Uterus (tissue), 4 donors: ENCODE measurements around the gene PLEKHH1. TPM values are rescaled to one million over a fixed set of nuclear protein-coding genes. Genes with fewer than 3 reads are reported as not detected.

Experiments
- DNase-seq, 2 donors: peaks; one replicate each; pipeline ENCODE4 v3.0.0-alpha.2; 2019 to 2020
- H3K27ac ChIP-seq, 2 donors: fragments of 200-600 bp; sonication (generic); 1 replicate in 1 of 2; 2 replicates in 1 of 2; pipeline ENCODE4 v1.5.1; 2016 to 2018
- H3K27me3 ChIP-seq, 2 donors: fragments of 200-600 bp; sonication (generic); one replicate each; pipeline ENCODE4 v1.5.1; 2018 to 2019; ENCODE audit warnings: control low read depth in 1 of 2
- H3K36me3 ChIP-seq, 2 donors: fragments of 200-600 bp; sonication (generic); one replicate each; pipeline ENCODE4 v1.5.1; 2019; ENCODE audit warnings: control low read depth in 1 of 2
- H3K4me1 ChIP-seq, 2 donors: fragments of 200-600 bp; sonication (generic); one replicate each; pipeline ENCODE4 v1.5.1; 2018 to 2019; ENCODE audit warnings: control low read depth in 1 of 2
- H3K4me3 ChIP-seq, 2 donors: fragments of 200-600 bp; sonication (generic); 1 replicate in 1 of 2; 2 replicates in 1 of 2; pipeline ENCODE4 v1.5.1; 2018 to 2019; ENCODE audit warnings: mild to moderate bottlenecking in 1 of 2
- H3K9me3 ChIP-seq, 2 donors: fragments of 200-600 bp; sonication (generic); one replicate each; pipeline ENCODE4 v1.5.1; 2019; ENCODE audit warnings: control low read depth in 1 of 2
- CTCF ChIP-seq, 4 experiments: fragments of 200-600 bp in 2 of 4; fragments of 450-650 bp in 2 of 4; sonication (generic) in 2 of 4; IDR thresholded peaks; one replicate each; pipeline ENCODE4 v1.5.1; 2016 to 2019; ENCODE audit warnings: antibody characterized with exemption in 4 of 4, mild to moderate bottlenecking in 2 of 4, moderate library complexity in 1 of 4
- POLR2A ChIP-seq, 2 donors: fragments of 450-650 bp; IDR thresholded peaks; one replicate each; pipeline ENCODE4 v1.6.1; 2016; ENCODE audit warnings: antibody characterized with exemption in 2 of 2, mild to moderate bottlenecking in 1 of 2, moderate library complexity in 1 of 2
- intact Hi-C: fragments of 100-400 bp; cut with DNase I; formaldehyde crosslinking; loops from one replicate; pipeline ENCODE4 v1.15.1; 2023; ENCODE audit warnings: low total_unique reads
- total RNA-seq, 4 donors: library from RNA; depleted of rRNA in 3 of 4; stranded (reverse); fragments of >200 nt in 3 of 4; gene quantifications; one replicate each; pipeline versions ENCODE4 v1.1.0 to v1.2.4, GENCODE V29; 2014 to 2023
- donor health status: DM: yes; HTN: yes; CAD: no.

The PLEKHH1 gene
- total RNA-seq, 4 donors from 2014 or later, result 0.29 to 8.0 (median 4.9) TPM

- no peaks in the 10 kb centered on the region for H3K4me1 ChIP-seq
- intact Hi-C loops, result no loop called here
Measured at GRCh38 chr14:67609642-67610310, 76.7 kb downstream of the PLEKHH1 start.

GRCh38 chr14:67610491-67610890 is 77.4 kb downstream of the PLEKHH1 start:
- Histone ChIP-seq H3K27me3 (no peaks in the 10 kb centered on the region), H3K27ac (no peak overlapping the region)
- no peak for TF ChIP-seq CTCF (IDR thresholded peaks at IDR 0.05)
- TF ChIP-seq POLR2A (IDR thresholded peaks at IDR 0.05), result no peak

More at GRCh38 chr14:67609642-67610310, 76.7 kb downstream of the PLEKHH1 start:
- TF ChIP-seq CTCF (IDR thresholded peaks at IDR 0.05), result no peak
- no peak for TF ChIP-seq POLR2A (IDR thresholded peaks at IDR 0.05)
- H3K9me3 ChIP-seq, result no peaks in the 10 kb centered on the region
- H3K4me3 ChIP-seq, result no peak overlapping the region
- no peaks in the 10 kb centered on the region for H3K27me3 ChIP-seq
- H3K36me3 ChIP-seq, result no peaks in the 10 kb centered on the region
- H3K27ac ChIP-seq, result no peak overlapping the region
- DNase-seq, result no peak

GRCh38 chr14:67618617-67619063 is 85.5 kb downstream of the PLEKHH1 start:
- no peak overlapping the region for H3K4me3 ChIP-seq
- no peaks in the 10 kb centered on the region for H3K27me3 ChIP-seq
- DNase-seq, result peak in 1 of 2 donors; percentile 17
- peak overlapping the region; percentile 77 to 82 for H3K27ac ChIP-seq
- H3K9me3 ChIP-seq, result no peaks in the 10 kb centered on the region
- no peaks in the 10 kb centered on the region for H3K4me1 ChIP-seq
- TF ChIP-seq POLR2A (IDR thresholded peaks at IDR 0.05) (no peak), CTCF (IDR thresholded peaks at IDR 0.05) (peak; percentile 54 to 71 (median 65))
- intact Hi-C loops, result no loop called here
- H3K36me3 ChIP-seq, result no peaks in the 10 kb centered on the region

More at GRCh38 chr14:67610491-67610890, 77.4 kb downstream of the PLEKHH1 start:
- no peaks in the 10 kb centered on the region for H3K36me3 ChIP-seq
- H3K4me3 ChIP-seq, result no peak overlapping the region
- intact Hi-C loops, result no loop called here
- no peaks in the 10 kb centered on the region for H3K4me1 ChIP-seq
- H3K9me3 ChIP-seq, result no peaks in the 10 kb centered on the region
- DNase-seq, result no peak

- peak in 3 of 4 experiments; percentile 12 to 35 (median 18) for TF ChIP-seq CTCF (IDR thresholded peaks at IDR 0.05)
- TF ChIP-seq POLR2A (IDR thresholded peaks at IDR 0.05), result peak; percentile 71 to 82
- peak; percentile 95 to 98 for DNase-seq
- H3K4me1 ChIP-seq, result no peaks in the 10 kb centered on the region
- no peaks in the 10 kb centered on the region for H3K9me3 ChIP-seq
- H3K27me3 ChIP-seq, result no peaks in the 10 kb centered on the region
- intact Hi-C loops, result no loop called here
- H3K4me3 ChIP-seq, result peak within 1 kb of the TSS; percentile 62 to 70
- H3K36me3 ChIP-seq, result no peaks in the 10 kb centered on the region
- peak within 1 kb of the TSS; percentile 77 to 82 for H3K27ac ChIP-seq
Measured at GRCh38 chr14:67619446-67620216, 86.5 kb downstream of the PLEKHH1 start, which contains the start of gene ARG2. ARG2 (plus strand) TSS chr14:67619920; CDS start chr14:67619978, 58 bp downstream.
